Stimulated activated CD4-positive, alpha-beta T cell treated with anti-CD3 and anti-CD28 coated beads, Interleukin-2, amount 100 ng/mL, for 48 hours (primary cell): ENCODE data around the gene LRRC46.
A peak's percentile ranks its signal among the peaks of the same experiment; 100 is the strongest.

Experiments
- DNase-seq, 2 donors: peaks; one replicate each; pipeline ENCODE4 v3.0.0-alpha.2; 2020

Gene LRRC46

DNA sequence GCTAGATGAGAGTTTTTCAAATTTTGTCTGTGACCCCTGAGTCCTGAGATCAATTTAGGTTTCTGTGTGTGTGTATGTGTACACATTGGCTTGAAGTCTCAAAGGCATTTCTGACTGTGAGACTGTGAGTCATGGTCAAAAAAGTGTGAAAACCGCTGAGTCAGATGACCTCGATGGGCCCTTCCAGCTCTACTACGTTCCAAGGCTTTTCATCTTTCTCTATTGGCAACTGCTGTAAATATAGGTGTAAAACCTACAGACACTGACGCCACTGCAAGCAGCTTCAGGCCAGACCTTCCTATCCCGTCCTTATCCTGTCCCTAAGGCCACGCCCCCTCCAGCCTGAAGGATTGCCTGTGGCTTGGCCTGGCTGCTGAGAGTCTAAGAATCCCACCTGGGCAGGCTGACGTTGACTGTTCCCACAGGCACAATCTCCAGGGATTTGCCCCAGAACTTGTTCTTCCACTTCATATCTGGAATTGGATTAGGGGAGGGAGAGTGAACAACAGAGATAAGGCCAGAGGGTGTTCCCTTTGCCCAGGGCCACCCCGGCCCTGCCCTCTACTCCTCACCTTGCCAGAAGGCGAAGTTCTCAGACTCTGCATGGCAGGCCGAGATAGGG lies 21.2 kb upstream of the LRRC46 start:
- no peak for DNase-seq

DNA sequence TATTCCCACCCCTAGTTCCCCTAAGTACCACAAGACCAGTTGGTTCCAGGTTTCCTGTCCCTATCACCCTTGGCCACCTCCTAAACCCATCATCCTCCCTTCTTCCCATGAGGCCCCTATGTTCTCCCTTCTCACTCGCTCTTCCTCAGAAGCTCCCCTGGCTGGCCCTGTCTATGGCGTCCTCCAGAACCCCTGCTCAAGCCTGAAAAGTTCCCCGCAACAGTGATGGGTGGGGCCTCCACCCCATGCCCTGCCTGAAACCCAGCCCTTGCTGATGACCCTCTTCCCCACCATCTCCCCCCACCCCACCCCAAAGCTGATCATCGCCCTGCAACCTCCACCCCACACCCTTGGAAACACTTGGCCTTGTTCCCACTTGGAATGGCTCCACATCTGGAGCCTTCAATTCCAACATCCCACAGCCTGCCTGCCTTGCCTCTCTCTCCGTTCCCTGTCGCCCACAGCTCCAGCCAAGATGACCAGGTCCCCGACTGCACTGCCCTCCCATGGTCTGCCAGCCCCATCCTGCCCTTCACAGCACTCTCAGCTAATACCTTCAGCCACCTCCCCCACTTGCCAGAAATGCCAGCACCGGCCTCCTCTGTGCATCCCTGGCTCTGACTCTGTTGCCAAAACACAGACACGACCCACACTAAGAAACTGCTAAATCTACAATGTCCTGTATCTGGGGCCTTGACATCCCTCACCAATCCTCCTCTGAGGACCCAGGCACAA lies 20.4 kb upstream of the LRRC46 start:
- DNase-seq: no peak

DNA sequence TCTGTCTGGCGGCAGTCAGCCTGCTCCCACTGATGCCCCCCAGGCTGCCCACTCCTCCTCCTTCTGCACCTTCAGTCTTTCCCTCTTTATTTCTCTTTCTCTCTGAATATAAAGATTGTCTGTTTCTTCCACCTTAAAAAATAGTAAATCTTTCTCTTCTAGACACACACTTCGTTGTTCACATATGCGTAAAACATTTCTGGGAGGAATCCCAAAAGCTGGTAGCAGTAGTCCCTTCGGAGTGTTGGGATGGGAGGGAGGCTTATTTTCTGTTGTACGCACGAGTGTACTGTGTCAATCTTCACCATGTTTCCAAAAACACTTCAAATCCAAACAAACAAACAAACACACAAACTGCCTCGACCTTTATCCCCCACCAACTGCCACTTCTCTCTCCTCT lies 19.8 kb upstream of the LRRC46 start:
- DNase-seq: no peak

DNA sequence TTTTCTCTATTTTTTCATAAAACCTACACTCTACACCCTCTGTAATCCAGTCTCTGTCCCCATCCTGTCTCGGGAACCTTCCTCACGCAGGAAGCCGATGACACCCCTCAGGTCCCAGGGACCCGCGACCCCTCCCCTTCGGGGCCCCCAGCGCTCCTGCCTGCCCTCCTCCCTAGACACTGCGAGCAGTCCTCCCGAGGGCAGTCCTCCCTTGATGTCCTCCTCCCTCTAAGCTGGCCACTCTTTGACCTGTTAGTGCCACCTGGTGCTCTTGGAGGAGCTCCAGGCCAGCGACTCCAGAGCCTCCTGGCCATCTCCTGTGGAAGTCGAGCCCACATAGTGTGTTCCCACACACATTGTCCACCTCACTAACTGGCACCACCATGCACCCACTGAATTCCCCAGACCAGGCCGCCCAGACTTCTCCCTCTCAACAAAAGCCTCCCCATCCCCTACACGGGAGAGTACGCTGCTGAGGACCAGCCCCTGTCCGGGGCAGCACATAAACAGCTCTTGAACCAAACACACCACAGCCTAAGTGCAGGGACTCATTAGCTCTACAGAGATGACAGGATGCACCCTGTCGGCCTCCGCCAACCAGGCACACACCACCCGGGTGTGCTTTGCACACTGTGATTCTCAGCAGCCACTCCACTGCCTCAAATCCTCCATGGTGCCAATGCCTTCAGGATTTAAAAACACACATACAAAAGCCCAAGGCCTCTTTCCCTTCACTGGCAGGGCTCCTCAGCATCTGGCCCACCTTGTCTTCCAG lies 19.1 kb upstream of the LRRC46 start:
- no peak for DNase-seq

DNA sequence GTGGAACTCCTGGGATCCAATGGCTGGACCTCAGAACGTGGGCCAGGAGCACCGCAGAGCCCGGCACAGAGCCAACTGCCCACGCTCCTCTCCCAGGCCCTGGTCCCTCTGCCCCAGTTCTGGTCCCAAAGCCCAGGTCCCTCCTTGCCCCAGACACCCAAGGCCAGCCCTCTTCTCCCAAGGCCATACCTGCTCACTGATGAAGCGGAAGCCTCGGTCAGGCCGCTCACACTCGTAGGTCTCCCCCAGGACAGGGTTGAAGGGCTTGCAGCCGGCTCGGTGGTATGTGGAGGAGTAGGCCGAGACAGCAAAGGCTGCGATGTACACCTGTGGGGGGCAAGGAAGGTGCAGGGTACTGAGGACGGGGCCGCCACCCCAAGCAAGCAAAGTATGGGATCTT lies 18.4 kb upstream of the LRRC46 start:
- no peak for DNase-seq

DNA sequence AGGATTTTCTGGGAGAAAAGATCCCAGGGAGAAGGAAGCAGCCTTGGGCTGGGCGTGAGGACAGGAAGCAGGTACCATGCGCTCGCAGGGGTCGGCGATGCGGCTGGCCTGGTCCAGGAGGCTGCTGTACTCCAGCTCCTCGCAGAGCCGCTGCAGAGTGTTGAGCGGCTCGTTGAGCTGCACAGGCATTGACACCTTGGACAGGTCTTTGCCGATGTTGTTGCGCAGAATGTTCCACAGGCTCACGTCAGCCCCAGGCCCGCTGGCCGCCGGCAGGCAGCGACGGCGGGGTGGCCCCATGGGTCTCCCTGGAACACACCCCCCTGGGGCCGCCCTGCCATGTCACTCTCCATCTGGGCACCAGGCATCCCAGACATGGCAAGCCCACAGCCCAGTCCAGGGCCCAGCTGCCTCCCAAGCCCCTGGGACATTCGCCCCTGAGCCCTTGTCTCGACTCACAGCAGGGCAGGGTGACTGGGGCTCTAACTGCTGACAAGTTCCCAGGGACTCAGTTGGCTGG lies 17.9 kb upstream of the LRRC46 start:
- no peak for DNase-seq

DNA sequence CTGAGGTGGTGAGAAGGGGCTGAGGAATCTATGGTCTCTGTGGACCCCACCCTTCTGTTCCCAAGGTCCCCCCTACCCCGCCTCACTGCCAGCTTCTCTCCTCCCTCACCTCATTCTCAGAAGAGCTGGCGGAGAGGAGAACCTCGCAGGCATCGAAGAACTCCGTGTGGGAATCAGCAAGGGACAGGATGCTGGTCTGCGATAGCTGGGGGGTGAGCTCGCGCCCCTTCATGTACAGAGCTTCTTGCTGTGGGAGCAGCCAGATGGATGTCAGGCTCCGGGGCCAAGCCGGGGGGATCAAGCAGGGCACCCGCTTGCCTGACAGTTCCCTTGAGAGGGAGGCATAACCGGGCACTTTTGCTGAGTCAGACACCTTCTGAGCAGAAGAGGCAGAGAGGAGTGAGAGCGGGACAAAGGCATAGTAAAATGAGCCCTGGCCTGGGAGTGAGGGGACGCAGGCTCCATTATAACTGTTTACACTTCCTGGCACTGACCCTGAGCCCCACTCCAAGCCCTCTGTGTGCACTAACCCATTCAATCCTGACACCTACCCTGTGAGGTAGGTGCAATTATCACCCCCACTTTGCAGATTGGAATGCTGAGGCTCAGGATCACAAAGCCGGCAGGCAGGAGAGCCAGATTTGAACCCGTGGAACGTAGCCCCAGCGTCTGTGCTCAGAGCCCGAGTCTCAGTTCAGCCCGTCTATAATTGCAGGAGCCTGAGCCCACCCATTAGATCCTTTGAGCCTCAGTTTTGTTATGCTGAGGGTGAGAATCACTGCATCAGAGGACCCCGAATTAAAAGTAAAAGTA lies 16.2 kb upstream of the LRRC46 start:
- DNase-seq: no peak

DNA sequence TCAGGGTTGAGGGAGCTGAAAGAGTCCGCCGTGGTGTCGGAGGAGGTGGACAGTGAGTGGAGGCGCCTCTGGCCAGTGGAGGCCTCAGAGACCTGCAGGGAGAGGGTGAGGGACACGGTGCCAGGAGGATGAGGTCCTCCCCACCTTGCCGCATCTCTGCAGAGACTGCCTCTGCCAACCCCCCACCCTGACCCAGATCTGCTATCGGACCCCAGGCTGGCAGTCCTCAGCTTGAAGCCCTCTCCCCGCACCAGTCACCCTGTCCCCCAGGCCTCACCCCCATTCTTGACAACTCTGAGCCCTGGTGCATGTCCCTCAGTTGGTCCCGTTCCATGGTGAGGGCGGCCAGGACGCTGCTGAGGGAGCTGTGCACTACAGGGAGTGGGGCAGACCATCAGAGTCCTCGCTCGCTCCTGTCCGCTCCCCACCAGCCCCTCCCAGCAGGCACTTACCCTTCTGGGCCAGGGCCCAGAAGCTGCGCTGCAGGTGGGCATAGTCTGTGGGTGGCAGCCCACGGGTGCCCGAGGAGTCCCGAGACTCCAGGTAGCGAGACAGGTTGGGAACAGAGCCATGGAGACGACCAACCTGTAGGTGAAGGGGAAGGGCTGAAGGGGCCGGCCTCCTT lies 15.2 kb upstream of the LRRC46 start:
- DNase-seq: no peak

DNA sequence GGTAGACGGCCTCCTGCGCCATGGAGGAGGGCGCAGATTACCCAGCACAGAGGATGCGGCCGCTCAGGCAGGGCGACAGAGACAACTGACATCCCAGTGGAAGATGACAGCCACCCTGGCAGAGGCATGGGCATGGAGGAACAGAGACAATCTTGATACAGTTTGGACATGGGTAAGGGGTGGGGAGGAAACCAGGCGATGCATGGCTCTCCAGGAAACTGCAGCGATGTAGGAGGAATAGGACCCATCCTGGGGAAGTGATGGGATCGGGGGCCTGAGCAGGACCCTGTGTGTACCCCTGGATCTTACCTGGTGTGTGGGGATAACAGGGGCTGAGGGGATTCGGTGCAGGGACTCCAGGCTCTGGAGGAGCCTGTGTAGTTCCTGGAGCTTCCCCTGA lies 14.5 kb upstream of the LRRC46 start:
- DNase-seq: no peak

DNA sequence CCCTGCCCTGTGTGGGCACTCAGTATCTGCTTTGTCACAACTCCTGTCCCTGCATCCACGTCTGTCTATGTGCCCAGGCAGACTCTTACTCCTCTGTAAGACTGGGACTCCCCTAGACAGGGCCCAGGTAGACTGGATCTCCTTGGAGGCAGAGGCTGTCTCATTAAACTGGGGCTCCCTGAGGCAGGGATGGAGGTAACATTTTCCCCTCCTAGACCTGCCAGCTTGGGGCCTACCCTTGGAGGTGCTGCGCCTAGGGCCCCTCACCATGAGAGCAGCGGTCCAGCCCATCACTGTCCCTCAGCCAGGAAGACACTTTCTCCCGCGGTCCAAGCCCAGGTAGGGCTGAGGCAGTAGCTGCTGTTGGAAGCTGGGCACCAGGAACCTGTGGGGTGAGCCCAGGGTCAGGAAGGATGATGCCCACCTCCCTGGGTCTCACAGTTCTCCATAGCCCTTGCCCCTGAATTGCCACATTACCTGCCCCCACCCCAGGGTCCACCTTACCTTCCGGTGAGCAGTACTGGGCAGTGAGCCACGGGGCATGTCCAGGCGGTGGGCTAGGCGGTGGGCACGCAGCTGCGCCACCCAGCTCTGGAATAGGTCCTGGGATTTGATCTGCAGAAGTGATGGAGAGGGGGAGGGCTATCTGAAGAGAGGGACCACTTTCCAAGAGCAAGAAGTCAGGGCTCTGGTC lies 13.3 kb upstream of the LRRC46 start:
- no peak for DNase-seq

DNA sequence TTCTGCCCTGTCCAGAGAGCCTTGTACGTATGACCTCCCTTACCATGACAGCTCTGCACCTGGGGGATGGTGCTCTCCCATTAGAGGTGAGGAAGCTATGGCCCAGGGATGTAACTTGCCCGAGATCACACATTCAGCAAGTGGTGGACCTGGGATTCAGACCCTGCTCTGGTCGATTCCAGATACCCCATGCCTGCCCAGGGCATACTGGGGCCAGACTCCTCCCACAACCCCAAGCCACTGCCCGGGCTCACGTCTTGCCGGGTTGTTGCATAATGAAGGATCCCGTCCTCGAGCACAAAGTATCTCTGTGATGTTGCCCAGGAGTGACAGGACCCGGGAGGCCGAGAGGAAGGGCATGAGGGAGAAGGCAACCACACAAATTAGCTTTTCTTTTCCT lies 12.0 kb upstream of the LRRC46 start:
- no peak for DNase-seq

DNA sequence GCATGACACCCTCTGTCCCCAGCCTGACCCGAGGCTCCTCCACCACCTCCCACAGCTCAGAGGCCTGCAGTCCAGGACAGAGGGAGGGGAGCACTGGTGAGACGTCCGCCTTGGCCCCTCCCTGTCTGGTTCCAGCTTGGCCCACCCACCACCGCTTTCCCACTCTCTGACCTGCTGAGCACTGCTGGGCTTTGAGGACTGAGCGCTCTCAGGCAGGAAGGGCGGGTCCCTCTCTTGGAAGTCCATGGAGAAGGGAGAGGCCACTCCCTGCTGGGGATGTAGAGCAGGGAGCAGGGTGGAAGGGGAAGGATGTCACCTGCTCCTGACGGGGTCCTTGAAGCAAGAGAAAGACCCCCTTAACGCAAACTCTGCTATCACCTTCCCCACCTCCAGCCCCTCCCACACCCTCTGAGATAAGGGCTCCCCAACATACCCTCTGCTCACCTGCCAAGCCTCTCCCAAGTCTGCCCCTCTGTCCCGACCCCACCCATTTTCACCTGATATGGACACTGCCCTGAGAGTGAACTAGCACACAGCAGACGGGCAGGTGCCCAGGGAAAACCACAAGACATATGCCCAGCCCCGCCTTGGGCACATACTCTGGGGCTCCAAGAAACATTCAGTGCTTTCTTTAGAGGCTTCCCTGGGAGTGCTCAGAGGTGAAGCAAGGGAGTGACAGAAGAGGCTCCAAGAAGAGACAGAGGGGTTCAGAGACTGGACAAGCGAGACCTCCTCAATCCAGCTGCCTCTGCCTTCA lies 11.3 kb upstream of the LRRC46 start:
- no peak for DNase-seq

DNA sequence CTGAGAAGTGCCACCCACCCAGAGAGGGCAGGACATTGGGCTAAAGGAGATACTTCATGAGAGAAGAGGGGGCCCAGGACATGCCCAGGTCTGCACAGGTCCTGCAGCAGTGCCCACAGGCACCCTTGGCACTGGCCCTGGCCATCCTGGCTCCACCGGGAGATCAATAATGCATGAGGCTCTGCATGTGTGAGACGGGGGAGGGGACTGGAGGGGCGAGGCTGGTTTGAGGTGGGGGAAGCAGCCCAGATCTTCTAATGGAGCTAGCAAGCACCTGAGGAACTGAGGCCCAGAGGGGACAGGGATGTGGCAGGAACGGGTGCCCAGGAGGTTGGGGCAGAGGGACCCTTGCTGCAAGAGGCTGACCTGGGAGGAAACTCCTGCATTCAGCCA lies 10.4 kb upstream of the LRRC46 start:
- DNase-seq: no peak

DNA sequence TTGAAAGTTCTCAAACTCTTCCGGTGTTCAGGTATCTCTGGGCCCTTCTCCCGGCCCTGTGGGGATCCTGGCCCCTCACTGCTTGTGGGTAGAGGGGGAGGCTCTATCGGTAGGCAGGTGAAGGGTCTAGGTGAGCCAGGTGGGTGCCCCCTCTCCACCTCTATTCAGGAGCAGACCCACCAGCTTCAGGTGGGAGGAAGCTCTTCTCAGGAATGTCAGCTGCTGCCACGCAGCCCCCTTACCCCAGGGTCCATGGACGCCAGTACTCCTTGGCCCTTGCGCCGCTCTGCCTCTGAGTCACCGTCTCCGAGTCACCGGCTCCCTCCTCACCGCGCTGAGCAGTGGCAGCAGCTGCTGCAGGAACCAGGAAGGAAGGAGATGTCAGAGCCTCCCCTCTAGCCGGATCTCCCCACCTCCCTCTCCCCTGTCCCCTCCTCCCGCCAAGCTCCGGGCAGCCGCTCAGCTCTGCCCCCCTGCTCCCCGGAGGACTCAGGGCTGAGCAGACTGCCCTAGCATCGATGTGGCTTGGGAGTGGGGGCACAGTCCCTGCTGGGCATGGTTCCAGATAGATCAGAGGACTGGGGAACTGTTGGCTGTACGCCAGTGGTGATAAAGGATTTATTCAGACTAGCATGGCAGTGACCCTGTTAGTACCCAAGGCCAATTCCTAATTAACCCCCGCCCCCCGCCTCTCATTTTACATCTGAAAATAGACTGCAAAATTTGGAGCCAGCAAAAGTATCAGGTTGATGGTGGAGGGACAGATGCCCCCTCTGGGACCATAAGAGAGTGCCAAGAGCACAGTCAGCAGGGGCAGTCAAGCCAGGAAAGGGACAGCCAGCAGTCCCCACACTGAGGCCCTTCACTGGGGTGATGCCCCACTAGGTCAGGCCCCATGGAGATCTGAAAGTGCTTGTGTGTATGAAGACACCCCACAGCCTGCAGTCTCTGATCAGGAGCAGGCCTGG lies 9.8 kb upstream of the LRRC46 start, which contains the start of gene OSBPL7:
TSS of gene OSBPL7 (minus strand) at position 371 of the 968 bp plus-strand sequence. CDS start 1,516 bp downstream, outside the sequence.
- peak; percentile 57 to 61 for DNase-seq

DNA sequence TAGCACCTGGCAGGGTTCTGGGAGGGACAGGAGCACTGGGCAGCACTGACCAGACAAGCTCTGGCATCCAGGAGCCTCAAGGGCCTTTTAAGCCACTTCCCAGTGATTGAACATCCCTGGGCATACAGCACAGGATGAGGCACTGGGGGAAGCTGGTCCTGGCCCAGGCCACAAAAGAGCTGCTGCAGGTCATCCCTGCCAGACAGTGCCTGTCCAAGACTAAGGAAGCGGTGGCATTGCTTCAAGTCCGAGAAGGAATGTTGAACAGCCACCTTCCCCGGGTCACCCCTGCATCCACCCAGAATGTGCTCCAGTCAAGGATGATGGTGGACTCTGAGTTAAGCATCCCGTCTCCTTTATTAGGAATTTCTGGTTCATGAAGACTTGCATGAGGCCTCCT lies 8.7 kb upstream of the LRRC46 start:
- no peak for DNase-seq

DNA sequence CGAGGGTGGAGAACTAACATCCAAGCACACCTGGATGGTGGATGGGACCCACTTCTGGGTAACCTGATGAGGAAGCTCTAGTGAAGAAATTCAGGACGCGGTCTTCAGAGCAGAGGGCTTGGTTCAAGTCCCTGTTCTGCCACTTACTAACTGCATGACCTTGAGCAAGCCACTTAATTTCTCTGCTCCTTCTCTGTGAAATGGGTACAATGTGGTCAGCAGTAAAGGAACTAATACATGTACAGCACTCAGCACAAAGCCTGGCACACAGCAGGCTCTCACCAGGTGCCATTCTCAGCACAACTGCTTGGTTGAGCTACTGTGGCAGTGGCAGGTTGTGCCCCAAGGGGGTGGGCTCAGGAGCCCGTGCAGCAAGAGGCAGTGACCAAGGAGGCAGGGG lies 8.0 kb upstream of the LRRC46 start:
- DNase-seq: no peak

DNA sequence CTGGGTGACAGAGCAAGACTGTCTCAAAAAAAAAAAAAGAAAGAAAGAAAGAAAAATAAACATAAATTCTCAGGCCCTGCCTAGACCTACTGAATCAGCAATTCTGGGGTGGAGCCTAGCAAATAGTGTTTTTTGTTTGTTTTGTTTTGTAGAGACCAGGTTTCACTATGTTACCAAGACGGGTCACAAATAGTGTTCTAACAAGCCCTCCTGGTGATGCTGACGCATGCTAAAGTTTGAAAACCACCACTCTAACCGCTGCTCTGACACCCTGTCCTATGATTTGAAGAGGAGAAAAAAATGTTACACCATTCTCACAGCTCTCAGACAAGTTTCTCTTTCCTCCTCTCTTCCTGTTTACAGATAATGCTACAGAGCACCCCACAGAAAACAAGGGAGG lies 1.6 kb upstream of the LRRC46 start:
- DNase-seq: no peak

DNA sequence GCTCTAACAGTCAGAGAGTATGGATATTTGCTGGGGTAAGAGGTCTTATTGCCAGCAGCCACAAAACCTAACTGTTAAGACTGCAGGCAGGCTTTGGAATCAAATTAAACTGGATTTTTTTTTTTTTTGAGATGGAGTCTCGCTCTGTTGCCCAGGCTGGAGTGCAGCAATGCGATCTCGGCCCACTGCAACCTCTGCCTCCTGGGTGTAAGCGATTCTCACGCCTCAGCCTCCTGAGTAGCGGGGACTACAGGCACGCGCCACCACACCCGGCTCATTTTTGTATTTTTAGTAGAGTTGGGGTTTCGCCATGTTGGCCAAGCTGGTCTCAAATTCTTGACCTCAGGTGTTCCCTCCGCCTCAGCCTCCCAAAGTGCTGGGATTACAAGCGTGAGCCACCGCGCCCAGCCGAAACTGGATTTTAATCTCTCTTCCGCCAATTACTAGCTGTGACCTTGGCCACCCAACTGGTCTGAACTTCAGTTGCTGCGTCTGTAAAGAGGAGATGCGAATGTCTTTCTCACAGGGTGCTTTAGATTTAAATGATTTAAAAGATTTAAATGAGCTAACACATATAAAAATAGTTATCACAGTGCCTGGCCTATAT lies 971 bp upstream of the LRRC46 start:
- DNase-seq: no peak

DNA sequence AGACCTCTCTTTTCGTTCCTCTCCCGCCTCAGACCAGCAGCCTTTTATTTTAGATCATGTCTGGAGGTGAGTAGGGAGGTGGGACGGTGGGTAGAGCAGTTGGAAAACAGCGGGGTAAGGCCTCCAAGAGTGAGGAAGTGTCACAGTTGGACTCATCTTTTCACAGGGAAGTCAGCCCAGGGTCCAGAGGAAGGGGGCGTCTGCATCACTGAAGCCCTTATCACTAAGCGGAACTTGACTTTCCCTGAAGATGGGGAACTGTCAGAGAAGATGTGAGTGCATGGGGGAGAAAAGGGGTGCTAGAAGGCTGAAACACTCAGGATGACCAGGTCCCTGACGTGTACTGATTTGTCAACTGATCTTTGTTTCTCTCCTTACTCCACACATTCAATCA lies 461 bp downstream of the LRRC46 start:
- no peak for DNase-seq
